Measurements from ENCODE around the gene CDC20B. TPM values are rescaled to one million over a fixed set of nuclear protein-coding genes. Genes with fewer than 3 reads are reported as not detected.

Gene CDC20B
- total and polyA plus RNA-seq, 8 donors, result 6.6 to 21.8 (median 16.6) TPM; not detected in 2

DNA sequence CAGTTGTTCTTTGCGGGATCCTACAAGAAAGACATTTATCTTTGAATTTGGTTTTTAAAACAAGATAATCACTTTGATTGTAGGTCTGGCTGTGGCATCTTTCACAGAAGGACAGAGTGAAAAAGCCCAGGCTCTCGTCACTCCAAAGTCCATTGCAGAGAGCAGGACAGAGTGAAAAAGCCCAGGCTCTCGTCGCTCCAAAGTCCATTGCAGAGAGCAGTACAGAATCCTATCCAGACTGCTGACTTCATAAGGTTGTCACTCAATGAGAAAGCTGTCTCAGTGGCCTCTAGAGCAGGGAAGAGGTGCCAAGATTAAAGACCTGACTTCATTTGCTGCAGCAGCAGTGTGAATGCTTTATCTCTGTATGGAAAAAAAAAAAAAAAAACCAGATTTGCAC lies 29.4 kb downstream of the CDC20B start:
- TF ChIP-seq CTCF (IDR thresholded peaks at IDR 0.05), result no peak
- DNase-seq (no peak), ATAC-seq (no peak)
- peaks cover 0 to 5% of the 10 kb centered on the region in 2 donors for H3K4me1 ChIP-seq
- H3K36me3 ChIP-seq, result no peaks in the 10 kb centered on the region
- no peak overlapping the region for H3K4me3 ChIP-seq
- H3K27me3 ChIP-seq, result peaks cover 0 to 20% of the 10 kb centered on the region in 2 donors
- H3K9me3 ChIP-seq, result no peaks in the 10 kb centered on the region
- H3K27ac ChIP-seq, result no peak overlapping the region
- intact Hi-C loops (cut with DNase I), result loop anchor here in 1 of 2 donors (10.0 kb wide), 1 partner anchor 239 kb away; no protein-coding TSS in a partner anchor

DNA sequence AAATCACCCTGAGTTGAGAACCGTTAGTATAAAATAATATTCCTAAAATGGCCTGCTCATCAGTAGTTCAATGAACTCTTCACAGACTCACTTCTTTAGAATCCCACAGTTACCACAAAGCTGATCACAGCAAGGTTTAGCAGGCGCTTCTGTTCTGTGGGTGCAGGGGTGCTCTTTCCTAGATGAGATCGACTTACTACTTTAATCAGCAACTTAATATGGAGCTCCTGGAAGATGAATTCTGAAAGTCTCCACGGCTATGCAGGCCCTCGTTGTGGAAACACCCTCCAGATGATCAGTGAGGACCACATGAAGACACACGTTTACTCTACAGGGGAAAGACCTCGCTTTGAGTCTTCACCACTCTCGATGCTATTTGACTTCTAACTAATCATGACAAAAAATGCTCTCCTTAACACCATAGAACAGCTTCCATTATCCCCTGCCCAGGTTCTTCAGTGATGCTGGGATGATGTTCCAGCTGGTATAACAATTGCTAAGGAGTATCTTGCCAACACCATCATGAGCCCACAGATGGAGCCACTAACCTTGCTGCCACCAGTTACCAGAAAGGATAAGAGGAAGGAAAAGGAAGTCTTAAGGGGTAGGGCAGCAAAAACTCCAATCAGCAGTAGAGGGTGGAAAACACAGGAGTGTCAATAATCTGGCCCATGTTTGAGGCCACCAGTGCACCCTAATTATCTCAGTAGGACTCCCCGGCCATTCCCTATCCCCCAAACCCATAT lies 30.9 kb downstream of the CDC20B start:
- peaks cover 0 to 5% of the 10 kb centered on the region in 2 donors for H3K4me1 ChIP-seq
- intact Hi-C loops (cut with DNase I), result loop anchor here in 1 of 2 donors (10.0 kb wide), 1 partner anchor 237 kb away; no protein-coding TSS in a partner anchor
- no peaks in the 10 kb centered on the region for H3K9me3 ChIP-seq
- no peaks in the 10 kb centered on the region for H3K36me3 ChIP-seq
- DNase-seq (no peak), ATAC-seq (no peak)
- no peak overlapping the region for H3K4me3 ChIP-seq
- no peak for TF ChIP-seq CTCF (IDR thresholded peaks at IDR 0.05)
- no peak overlapping the region for H3K27ac ChIP-seq
- H3K27me3 ChIP-seq, result peaks cover 0 to 20% of the 10 kb centered on the region in 2 donors

DNA sequence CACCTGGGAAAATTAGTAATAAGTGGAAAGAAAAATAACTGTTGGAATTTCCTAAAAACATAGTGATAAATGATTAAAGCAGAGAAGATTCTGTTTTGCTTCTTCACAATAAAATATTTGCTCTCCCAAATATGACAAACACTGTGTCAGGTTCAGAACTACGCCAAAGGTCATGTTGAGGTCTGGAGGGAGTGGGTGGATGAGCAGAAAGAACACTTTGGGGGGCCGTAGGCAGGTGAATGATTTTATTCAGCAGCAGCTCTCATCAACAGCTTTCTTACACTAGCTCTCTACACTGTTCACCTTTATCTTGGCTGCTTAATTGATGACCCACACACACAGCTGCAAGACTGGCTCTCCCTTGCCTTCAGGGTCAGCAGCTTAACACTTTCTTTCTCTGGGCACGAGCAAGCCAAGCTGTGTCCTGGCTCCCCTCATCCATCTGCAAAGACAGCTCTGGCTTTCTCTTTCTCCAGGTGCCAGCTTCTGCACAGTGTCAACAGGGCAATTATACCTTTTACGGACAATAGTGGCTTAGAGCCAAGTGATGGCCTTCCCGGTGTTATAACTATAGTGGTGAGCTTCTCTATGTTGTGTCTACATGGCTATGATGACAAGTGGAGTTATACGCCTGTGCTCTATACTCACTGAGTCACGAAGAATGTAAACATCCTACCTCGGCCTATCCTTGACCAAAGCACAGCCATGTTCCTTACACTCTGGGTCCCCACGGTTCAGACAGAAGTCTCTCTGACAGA lies 31.9 kb downstream of the CDC20B start:
- Histone ChIP-seq H3K4me1 (no peaks in the 10 kb centered on the region), H3K27ac (no peak overlapping the region), H3K27me3 (peaks cover 0 to 20% of the 10 kb centered on the region in 2 donors), H3K9me3 (no peaks in the 10 kb centered on the region), H3K36me3 (no peaks in the 10 kb centered on the region), H3K4me3 (no peak overlapping the region)
- TF ChIP-seq CTCF (IDR thresholded peaks at IDR 0.05), result no peak
- DNase-seq (no peak), ATAC-seq (no peak)
- intact Hi-C loops (cut with DNase I), result loop anchor here in 1 of 2 donors (10.0 kb wide), 1 partner anchor 236 kb away; no protein-coding TSS in a partner anchor

DNA sequence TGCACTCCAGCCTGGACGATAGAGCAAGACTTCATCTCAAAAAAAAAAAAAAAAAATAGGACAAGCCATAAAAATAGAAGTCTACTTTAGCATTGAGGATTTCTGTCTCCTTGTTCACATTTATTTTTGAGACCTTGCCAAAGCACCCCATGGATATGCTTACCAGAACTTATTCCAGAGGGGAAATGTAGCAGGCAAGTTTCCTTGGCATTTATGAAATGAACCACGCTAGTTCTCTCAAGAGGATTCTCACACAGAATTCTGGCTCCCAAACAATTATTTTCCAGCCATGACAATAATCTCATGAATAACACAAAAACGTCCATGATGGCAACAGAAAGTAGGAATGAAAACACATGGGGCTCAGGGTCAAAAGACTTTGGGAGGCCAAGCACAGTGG lies 36.5 kb downstream of the CDC20B start:
- TF ChIP-seq CTCF (IDR thresholded peaks at IDR 0.05), result no peak
- DNase-seq, result no peak
- Histone ChIP-seq H3K9me3 (no peaks in the 10 kb centered on the region), H3K27ac (no peak overlapping the region), H3K4me1 (no peaks in the 10 kb centered on the region), H3K27me3 (no peaks in the 10 kb centered on the region), H3K36me3 (no peaks in the 10 kb centered on the region), H3K4me3 (no peak overlapping the region)
- ATAC-seq, result no peak
- intact Hi-C loops (cut with DNase I), result no loop called here

Measured in left lung (tissue), 10 donors.